ENCODE results near the gene ZNF708. TPM values are rescaled to one million over a fixed set of nuclear protein-coding genes. Genes with fewer than 3 reads are reported as not detected.
"Not testable (repeated sequence)": the region's sequence is repeated elsewhere in the genome, so short reads cannot be mapped to it uniquely, and the experiment has no call there.

The ZNF708 gene
- polyA plus RNA-seq, 1 experiment = 1.8 TPM

DNA sequence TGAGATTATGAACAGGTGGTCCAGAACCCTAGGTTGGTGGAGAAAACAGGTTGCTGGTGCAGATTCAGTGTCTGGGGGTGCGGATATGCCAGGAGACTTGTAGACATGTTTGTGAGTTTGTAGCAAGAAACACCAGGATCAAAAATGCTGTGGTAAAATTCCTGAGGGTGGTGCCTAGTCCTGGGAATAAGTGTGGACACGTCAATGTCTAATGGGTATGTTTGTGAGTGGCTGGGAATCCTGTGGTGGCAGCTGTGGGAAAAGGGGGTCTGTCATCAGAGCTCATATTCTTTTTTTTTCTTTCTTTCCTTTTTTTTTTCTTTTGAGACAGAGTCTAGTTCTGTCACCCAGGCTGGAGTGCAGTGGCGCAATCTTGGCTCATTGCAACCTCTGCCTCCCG, 7.2 kb downstream of the ZNF708 start:
- Histone ChIP-seq H3K36me3 (ENCODE audit: control insufficient read depth, insufficient read depth, low read length) (no peaks in the 10 kb centered on the region; the same call in none of the 2 replicates), H3K27me3 (ENCODE audit: control insufficient read depth, insufficient read depth, low read length) (no peaks in the 10 kb centered on the region), H3K4me3 (ENCODE audit: low read depth, low read length) (no peak overlapping the region)
- ChIA-PET CTCF (no interaction called here), POLR2A (no interaction called here)
- DNase-seq (ENCODE audit: low read depth) = no peak
- TF ChIP-seq, protein P1, sequence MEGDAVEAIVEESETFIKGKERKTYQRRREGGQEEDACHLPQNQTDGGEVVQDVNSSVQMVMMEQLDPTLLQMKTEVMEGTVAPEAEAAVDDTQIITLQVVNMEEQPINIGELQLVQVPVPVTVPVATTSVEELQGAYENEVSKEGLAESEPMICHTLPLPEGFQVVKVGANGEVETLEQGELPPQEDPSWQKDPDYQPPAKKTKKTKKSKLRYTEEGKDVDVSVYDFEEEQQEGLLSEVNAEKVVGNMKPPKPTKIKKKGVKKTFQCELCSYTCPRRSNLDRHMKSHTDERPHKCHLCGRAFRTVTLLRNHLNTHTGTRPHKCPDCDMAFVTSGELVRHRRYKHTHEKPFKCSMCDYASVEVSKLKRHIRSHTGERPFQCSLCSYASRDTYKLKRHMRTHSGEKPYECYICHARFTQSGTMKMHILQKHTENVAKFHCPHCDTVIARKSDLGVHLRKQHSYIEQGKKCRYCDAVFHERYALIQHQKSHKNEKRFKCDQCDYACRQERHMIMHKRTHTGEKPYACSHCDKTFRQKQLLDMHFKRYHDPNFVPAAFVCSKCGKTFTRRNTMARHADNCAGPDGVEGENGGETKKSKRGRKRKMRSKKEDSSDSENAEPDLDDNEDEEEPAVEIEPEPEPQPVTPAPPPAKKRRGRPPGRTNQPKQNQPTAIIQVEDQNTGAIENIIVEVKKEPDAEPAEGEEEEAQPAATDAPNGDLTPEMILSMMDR (IDR thresholded peaks at IDR 0.05; ENCODE audit: insufficient read depth, low read depth, low read length) = no peak

GRCh38 chr19:21321134-21321533, 8.1 kb downstream of the ZNF708 start:
- Histone ChIP-seq H3K36me3 (ENCODE audit: control insufficient read depth, insufficient read depth, low read length) (no peaks in the 10 kb centered on the region; the same call in none of the 2 replicates), H3K4me3 (ENCODE audit: low read depth, low read length) (no peak overlapping the region), H3K27me3 (ENCODE audit: control insufficient read depth, insufficient read depth, low read length) (no peaks in the 10 kb centered on the region)
- POLR2A ChIA-PET = no interaction called here
- TF ChIP-seq, protein P1 (IDR thresholded peaks at IDR 0.05; ENCODE audit: insufficient read depth, low read depth, low read length) = no peak
- no peak for DNase-seq (ENCODE audit: low read depth)
- CTCF ChIA-PET = no interaction called here

GRCh38 chr19:21317821-21318220, 11.4 kb downstream of the ZNF708 start:
- TF ChIP-seq, protein P1 (IDR thresholded peaks at IDR 0.05; ENCODE audit: insufficient read depth, low read depth, low read length) = no peak
- DNase-seq (ENCODE audit: low read depth) = no peak
- POLR2A ChIA-PET = no interaction called here
- CTCF ChIA-PET = no interaction called here
- Histone ChIP-seq H3K4me3 (ENCODE audit: low read depth, low read length) (no peak overlapping the region), H3K27me3 (ENCODE audit: control insufficient read depth, insufficient read depth, low read length) (no peaks in the 10 kb centered on the region), H3K36me3 (ENCODE audit: control insufficient read depth, insufficient read depth, low read length) (no peaks in the 10 kb centered on the region; the same call in none of the 2 replicates)

GRCh38 chr19:21314676-21315075, 14.5 kb downstream of the ZNF708 start:
- DNase-seq (ENCODE audit: low read depth) = no peak
- ChIA-PET POLR2A (no interaction called here), CTCF (interaction anchor here (1.4 kb wide), 1 partner anchor 29 kb away, joined by 4 read pairs; no protein-coding TSS in a partner anchor)
- H3K4me3 ChIP-seq (ENCODE audit: low read depth, low read length) = no peak overlapping the region
- no peaks in the 10 kb centered on the region; the same call in 1 of the 2 replicates for H3K36me3 ChIP-seq (ENCODE audit: control insufficient read depth, insufficient read depth, low read length)
- H3K27me3 ChIP-seq (ENCODE audit: control insufficient read depth, insufficient read depth, low read length) = no peaks in the 10 kb centered on the region
- TF ChIP-seq, protein P1 (IDR thresholded peaks at IDR 0.05; ENCODE audit: insufficient read depth, low read depth, low read length) = no peak

DNA sequence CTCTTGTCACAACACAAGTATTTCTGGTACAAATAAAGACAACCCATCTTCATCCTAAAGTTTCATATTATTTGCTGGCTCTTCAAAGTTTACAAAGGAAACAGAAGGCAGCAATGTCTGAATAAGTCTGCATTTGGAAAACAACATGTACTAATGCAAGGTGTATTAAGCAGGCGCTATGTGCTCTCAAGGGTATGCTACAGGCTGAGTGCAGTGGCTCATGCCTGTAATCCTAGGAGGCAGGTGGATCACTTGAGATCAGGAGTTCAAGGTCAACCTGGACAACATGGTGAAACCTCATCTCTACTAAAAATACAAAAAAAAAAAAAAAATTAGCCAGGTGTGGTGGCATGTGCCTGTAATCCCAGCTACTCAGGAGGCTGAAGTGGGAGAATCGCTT, 16.4 kb downstream of the ZNF708 start:
- POLR2A ChIA-PET; H3K4me3 ChIP-seq (ENCODE audit: low read depth, low read length); H3K27me3 ChIP-seq (ENCODE audit: control insufficient read depth, insufficient read depth, low read length); H3K36me3 ChIP-seq (ENCODE audit: control insufficient read depth, insufficient read depth, low read length); CTCF ChIA-PET; DNase-seq (ENCODE audit: low read depth): not testable (repeated sequence)

- DNase-seq (ENCODE audit: low read depth) = no peak
- Histone ChIP-seq H3K36me3 (ENCODE audit: control insufficient read depth, insufficient read depth, low read length) (no peaks in the 10 kb centered on the region; the same call in 1 of the 2 replicates), H3K27me3 (ENCODE audit: control insufficient read depth, insufficient read depth, low read length) (no peaks in the 10 kb centered on the region), H3K4me3 (ENCODE audit: low read depth, low read length) (no peak overlapping the region)
- ChIA-PET CTCF (interaction anchor here (0.7 kb wide), 1 partner anchor 174 kb away, joined by 3 read pairs; no protein-coding TSS in a partner anchor), POLR2A (no interaction called here)
- TF ChIP-seq, protein P1 (IDR thresholded peaks at IDR 0.05; ENCODE audit: insufficient read depth, low read depth, low read length) = no peak
Measured at GRCh38 chr19:21308773-21309172, 20.4 kb downstream of the ZNF708 start.

DNA sequence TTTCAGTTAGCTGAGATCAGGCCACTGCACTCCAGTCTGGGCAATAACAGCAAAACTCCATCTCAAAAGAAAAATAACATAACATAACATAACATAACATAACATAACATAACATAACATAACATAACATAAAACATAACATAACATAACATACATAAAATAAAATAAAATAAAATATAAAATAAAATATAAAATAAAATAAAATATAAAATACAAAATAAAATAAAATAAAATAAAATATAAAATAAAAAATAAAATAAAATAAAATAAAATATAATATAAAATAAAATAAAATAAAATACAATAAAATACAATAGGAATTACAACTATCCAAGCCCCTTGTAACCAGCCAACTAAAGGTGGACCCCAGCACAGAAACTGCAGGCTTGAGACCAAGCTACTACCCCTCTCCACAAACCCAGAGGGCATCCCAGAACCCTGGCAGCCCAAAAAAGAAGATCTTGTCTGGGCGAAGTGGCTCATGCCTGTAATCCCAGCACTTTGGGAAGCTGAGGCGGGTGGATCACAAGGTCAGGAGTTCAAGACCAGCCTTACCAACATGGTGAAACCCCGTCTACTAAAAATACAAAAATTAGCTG, 22.2 kb downstream of the ZNF708 start:
- H3K4me3 ChIP-seq (ENCODE audit: low read depth, low read length); DNase-seq (ENCODE audit: low read depth); H3K27me3 ChIP-seq (ENCODE audit: control insufficient read depth, insufficient read depth, low read length); CTCF ChIA-PET; POLR2A ChIA-PET; H3K36me3 ChIP-seq (ENCODE audit: control insufficient read depth, insufficient read depth, low read length): not testable (repeated sequence)

DNA sequence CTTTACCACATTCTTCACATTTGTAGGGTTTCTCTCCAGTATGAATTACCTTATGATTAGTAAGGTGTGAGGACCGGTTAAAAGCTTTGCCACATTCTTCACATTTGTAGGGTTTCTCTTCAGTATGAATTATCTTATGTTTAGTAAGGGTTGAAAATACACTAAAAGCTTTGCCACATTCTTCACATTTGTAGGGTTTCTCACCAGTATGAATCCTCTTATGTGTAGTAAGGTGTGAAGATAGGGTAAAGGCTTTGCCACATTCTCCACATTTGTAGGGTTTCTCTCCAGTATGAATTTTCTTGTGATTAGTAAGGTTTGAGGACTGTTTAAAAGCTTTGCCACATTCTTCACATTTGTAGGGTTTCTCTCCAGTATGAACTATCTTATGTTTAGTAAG, 35.4 kb downstream of the ZNF708 start:
- H3K4me3 ChIP-seq (ENCODE audit: low read depth, low read length); DNase-seq (ENCODE audit: low read depth); H3K36me3 ChIP-seq (ENCODE audit: control insufficient read depth, insufficient read depth, low read length); CTCF ChIA-PET; H3K27me3 ChIP-seq (ENCODE audit: control insufficient read depth, insufficient read depth, low read length); POLR2A ChIA-PET: not testable (repeated sequence)

Measured in BJ (cell line).